NCI-H510A (cell line): ENCODE data around the gene FIS1.
"Not testable (repeated sequence)": the region's sequence is repeated elsewhere in the genome, so short reads cannot be mapped to it uniquely, and the experiment has no call there.

Source experiments
- DNase-seq: peaks from one replicate; lab custom pipeline; 2025; lab: John Stamatoyannopoulos, UW

Gene FIS1

GRCh38 chr7:101244375-101245146 is at the start of gene FIS1:
TSS of gene FIS1 (minus strand) at chr7:101245081. CDS start at chr7:101245004, 77 bp downstream.
- peak; percentile 48 for DNase-seq

- DNase-seq, result no peak
Observed at GRCh38 chr7:101294039-101294831, 49.4 kb upstream of the FIS1 start.

- DNase-seq, result not testable (repeated sequence)
Observed at GRCh38 chr7:101293069-101294021, 48.5 kb upstream of the FIS1 start.

GRCh38 chr7:101292566-101292965 is 47.7 kb upstream of the FIS1 start:
- not testable (repeated sequence) for DNase-seq

GRCh38 chr7:101290186-101291037 is 45.5 kb upstream of the FIS1 start:
- DNase-seq, result not testable (repeated sequence)

GRCh38 chr7:101289687-101290086 is 44.8 kb upstream of the FIS1 start:
- DNase-seq, result not testable (repeated sequence)

- no peak for DNase-seq
Observed at GRCh38 chr7:101288439-101288838, 43.6 kb upstream of the FIS1 start.

GRCh38 chr7:101287032-101287431 is 42.2 kb upstream of the FIS1 start:
- DNase-seq, result no peak

GRCh38 chr7:101285880-101286279 is 41.0 kb upstream of the FIS1 start:
- not testable (repeated sequence) for DNase-seq

- DNase-seq, result no peak
Observed at GRCh38 chr7:101285171-101285570, 40.3 kb upstream of the FIS1 start.

GRCh38 chr7:101280912-101281311 is 36.0 kb upstream of the FIS1 start:
- DNase-seq, result not testable (repeated sequence)

- no peak for DNase-seq
Observed at GRCh38 chr7:101278461-101279292, 33.8 kb upstream of the FIS1 start.

GRCh38 chr7:101277155-101277554 is 32.3 kb upstream of the FIS1 start:
- no peak for DNase-seq

- no peak for DNase-seq
Observed at GRCh38 chr7:101273206-101273605, 28.3 kb upstream of the FIS1 start.

GRCh38 chr7:101271021-101271420 is 26.1 kb upstream of the FIS1 start:
- DNase-seq, result no peak

- no peak for DNase-seq
Observed at GRCh38 chr7:101269664-101270063, 24.8 kb upstream of the FIS1 start.

GRCh38 chr7:101265622-101266516 is 21.0 kb upstream of the FIS1 start:
- DNase-seq, result no peak

- DNase-seq, result not testable (repeated sequence)
Observed at GRCh38 chr7:101264102-101264706, 19.3 kb upstream of the FIS1 start.
